Measurements from ENCODE around the gene APOBEC3A.

DNA sequence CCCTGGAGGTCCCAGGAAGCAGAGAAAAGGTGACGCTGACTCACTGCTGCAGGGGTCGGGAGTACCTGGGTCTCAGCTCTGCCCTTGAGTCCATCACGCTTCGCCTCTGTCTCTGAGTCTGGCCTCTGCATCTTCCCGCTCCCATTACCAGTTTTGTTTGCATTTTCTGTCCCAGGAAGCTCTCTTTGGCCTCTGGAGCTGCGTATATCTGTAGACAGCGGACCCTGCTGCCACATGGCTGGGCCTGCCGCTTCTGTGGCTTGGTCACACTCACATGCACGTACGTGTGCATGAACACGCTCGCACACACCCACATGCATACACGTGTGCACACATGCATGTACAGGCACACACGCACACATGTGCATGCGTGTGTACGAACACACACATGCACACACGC lies 20.8 kb upstream of the APOBEC3A start:
- TF ChIP-seq CTCF (optimal IDR thresholded peaks at IDR 0.05 in 1 of 3, IDR thresholded peaks at IDR 0.05 in 1 of 3, conservative IDR thresholded peaks at IDR 0.05 in 1 of 3; ENCODE audit: extremely low read depth in 1 of 3, insufficient read depth in 2 of 3, low read length in 3 of 3) (no peak), EZH2 (IDR thresholded peaks at IDR 0.05; ENCODE audit: low read length) (no peak)

Data from keratinocyte (primary cell).